Keratinocyte (primary cell): ENCODE data around the gene RRBP1. TPM values are rescaled to one million over a fixed set of nuclear protein-coding genes. Genes with fewer than 3 reads are reported as not detected.

ENCODE experiments used
- DNase-seq: peaks from one replicate; pipeline ENCODE4 v3.0.0-alpha.2; 2011; ENCODE audit warnings: low read depth, missing footprints, low spot score
- FAIRE-seq: peaks from 2 replicates; lab custom pipeline; 2011; peaks lifted over from hg19 to GRCh38; lab: Jason Lieb, UNC
- H2AFZ ChIP-seq: 2 replicates; pipeline ENCODE4 v1.6.0; 2012; ENCODE audit warnings: low read length, control low read depth, inconsistent platforms; ENCODE audit not compliant: control insufficient read depth
- H3K27ac ChIP-seq: 2 replicates; pipeline ENCODE4 v1.5.1; 2011; ENCODE audit warnings: low read length; ENCODE audit not compliant: control insufficient read depth, insufficient read depth
- H3K27me3 ChIP-seq: 3 replicates; pipeline ENCODE4 v1.6.0; 2011; ENCODE audit warnings: low read length; ENCODE audit not compliant: control insufficient read depth, insufficient read depth; ENCODE audit errors: extremely low read depth
- H3K36me3 ChIP-seq, 2 experiments: 2 replicates in 1 of 2; 3 replicates in 1 of 2; pipeline ENCODE4 v1.5.1; 2011; ENCODE audit warnings: low read length in 2 of 2, mild to moderate bottlenecking in 1 of 2; ENCODE audit not compliant: control insufficient read depth in 2 of 2, insufficient read depth in 2 of 2; ENCODE audit errors: extremely low read depth in 1 of 2
- H3K4me1 ChIP-seq: 3 replicates; pipeline ENCODE4 v1.5.1; 2011; ENCODE audit warnings: low read length; ENCODE audit not compliant: control insufficient read depth, insufficient read depth; ENCODE audit errors: extremely low read depth
- H3K4me2 ChIP-seq: 3 replicates; pipeline ENCODE4 v1.6.0; 2011; ENCODE audit warnings: low read depth, low read length; ENCODE audit not compliant: control insufficient read depth, insufficient read depth; ENCODE audit errors: extremely low read depth
- H3K4me3 ChIP-seq, 3 experiments: fragments of 200-600 bp in 1 of 3; sonication (generic) in 1 of 3; 2 replicates in 2 of 3; 3 replicates in 1 of 3; pipeline ENCODE4 v1.5.1; 2011 to 2016; ENCODE audit warnings: low read length in 3 of 3, mild to moderate bottlenecking in 3 of 3, control low read depth in 2 of 3, inconsistent platforms in 1 of 3, low read depth in 1 of 3, mixed read lengths in 1 of 3, mixed run types in 1 of 3, moderate library complexity in 1 of 3; ENCODE audit not compliant: control insufficient read depth in 2 of 3, insufficient read depth in 2 of 3; ENCODE audit errors: extremely low read depth in 1 of 3
- H3K79me2 ChIP-seq: 2 replicates; pipeline ENCODE4 v1.6.0; 2012; ENCODE audit warnings: low read length; ENCODE audit not compliant: control insufficient read depth, insufficient read depth
- H3K9ac ChIP-seq: 3 replicates; pipeline ENCODE4 v1.6.0; 2011; ENCODE audit warnings: low read length; ENCODE audit not compliant: control insufficient read depth, insufficient read depth; ENCODE audit errors: extremely low read depth
- H3K9me1 ChIP-seq: 3 replicates; pipeline ENCODE4 v1.6.0; 2011; ENCODE audit warnings: low read length; ENCODE audit not compliant: control insufficient read depth, insufficient read depth; ENCODE audit errors: extremely low read depth
- H3K9me3 ChIP-seq: 2 replicates; pipeline ENCODE4 v1.5.1; 2012; ENCODE audit warnings: low read depth, low read length; ENCODE audit not compliant: control insufficient read depth
- H4K20me1 ChIP-seq: 3 replicates; pipeline ENCODE4 v1.6.0; 2011; ENCODE audit warnings: low read length; ENCODE audit not compliant: control insufficient read depth, insufficient read depth; ENCODE audit errors: extremely low read depth
- CTCF ChIP-seq, 3 experiments: IDR thresholded peaks in 1 of 3; conservative IDR thresholded peaks in 1 of 3; optimal IDR thresholded peaks in 1 of 3; 2 replicates in 2 of 3; 3 replicates in 1 of 3; pipeline versions ENCODE3 to v1.5.1; 2011; ENCODE audit warnings: low read length in 3 of 3, mild to moderate bottlenecking in 3 of 3, moderate library complexity in 2 of 3, control low read depth in 1 of 3, inconsistent platforms in 1 of 3; ENCODE audit not compliant: insufficient read depth in 2 of 3; ENCODE audit errors: extremely low read depth in 1 of 3
- EZH2 ChIP-seq: IDR thresholded peaks from one replicate; pipeline ENCODE4 v1.6.1; 2012; ENCODE audit warnings: inconsistent platforms, mild to moderate bottlenecking, low read length, moderate library complexity
- dilution Hi-C: fragments of 300-500 bp; cut with MboI; formaldehyde crosslinking; loops from one replicate; pipeline ENCODE4 v1.7.0; 2020; ENCODE audit warnings: low sequenced_read_pairs; ENCODE audit not compliant: extremely low pct_ligation_motif_present
- polyA plus RNA-seq, 5 experiments: library from polyadenylated mRNA; depleted of rRNA in 3 of 5; stranded (reverse) in 3 of 5; stranded (forward) in 1 of 5; unstranded in 1 of 5; fragments of >200 nt; gene quantifications; 1 replicate in 1 of 5; 2 replicates in 3 of 5; 3 replicates in 1 of 5; pipeline versions ENCODE4 v1.2.1 to v1.2.3, GENCODE V29; 2011 to 2012; ENCODE audit warnings: missing spikeins in 2 of 5, low read depth in 1 of 5, low replicate concordance in 1 of 5

RRBP1 gene
- polyA plus RNA-seq, 1 donor (not counting 4 experiments of a cell fraction or from before 2014, with no cell fraction given) = 43.9 TPM

GRCh38 chr20:17634661-17635331 lies 47.2 kb downstream of the RRBP1 start:
- no peak for DNase-seq
- dilution Hi-C loops = no loop called here
- no peak for FAIRE-seq
- peaks cover 57 to 69% of the 10 kb centered on the region in 2 experiments for H3K36me3 ChIP-seq
- no peaks in the 10 kb centered on the region for H3K79me2 ChIP-seq
- no peak overlapping the region for H3K9ac ChIP-seq
- no peak overlapping the region for H2AFZ ChIP-seq
- no peak overlapping the region for H3K4me3 ChIP-seq
- no peak overlapping the region for H3K27ac ChIP-seq
- no peaks in the 10 kb centered on the region for H3K9me1 ChIP-seq
- H3K4me2 ChIP-seq = no peak overlapping the region
- no peaks in the 10 kb centered on the region for H3K4me1 ChIP-seq
- no peaks in the 10 kb centered on the region for H3K9me3 ChIP-seq
- no peaks in the 10 kb centered on the region for H3K27me3 ChIP-seq
- no peak for TF ChIP-seq EZH2
- no peaks in the 10 kb centered on the region for H4K20me1 ChIP-seq

- no peak for TF ChIP-seq EZH2
- TF ChIP-seq CTCF (optimal IDR thresholded peaks at IDR 0.05 in 1 of 3, IDR thresholded peaks at IDR 0.05 in 1 of 3, conservative IDR thresholded peaks at IDR 0.05 in 1 of 3; ENCODE audit: extremely low read depth in 1 of 3, insufficient read depth in 2 of 3, low read length in 3 of 3) = no peak
- Histone ChIP-seq H4K20me1 (no peaks in the 10 kb centered on the region), H3K9ac (no peak overlapping the region)
These were observed 48.1 kb downstream of the RRBP1 start for GRCh38 chr20:17633850-17634500.

More at GRCh38 chr20:17633850-17634500, 48.1 kb downstream of the RRBP1 start:
- Histone ChIP-seq H3K4me3 (no peak overlapping the region), H3K9me3 (no peaks in the 10 kb centered on the region), H3K36me3 (peaks cover 54 to 72% of the 10 kb centered on the region in 2 experiments), H3K79me2 (no peaks in the 10 kb centered on the region), H2AFZ (no peak overlapping the region), H3K4me1 (no peaks in the 10 kb centered on the region), H3K27ac (no peak overlapping the region), H3K4me2 (no peak overlapping the region), H3K9me1 (no peaks in the 10 kb centered on the region), H3K27me3 (no peaks in the 10 kb centered on the region)
- dilution Hi-C loops = no loop called here
- no peak for DNase-seq
- no peak for FAIRE-seq
